SJSA1 (cell line): ENCODE data around the gene S100A11. TPM values are rescaled to one million over a fixed set of nuclear protein-coding genes. Genes with fewer than 3 reads are reported as not detected.
"Not testable (repeated sequence)": the region's sequence is repeated elsewhere in the genome, so short reads cannot be mapped to it uniquely, and the experiment has no call there.

Experiments used
- DNase-seq, 2 experiments: peaks; one replicate each; pipeline ENCODE4 v3.0.0-alpha.2; 2015 to 2020; ENCODE audit warnings: low spot score in 2 of 2, low read depth in 1 of 2
- H3K27ac ChIP-seq: fragments of 250-450 bp; sonication (Bioruptor Pico); 2 replicates; pipeline ENCODE4 v1.5.1; 2020; ENCODE audit warnings: mild to moderate bottlenecking, moderate library complexity
- H3K27me3 ChIP-seq: fragments of 250-450 bp; sonication (Bioruptor Pico); replicated peaks from 2 replicates; pipeline ENCODE4 v1.5.1; 2020; ENCODE audit warnings: mild to moderate bottlenecking, moderate library complexity
- H3K36me3 ChIP-seq: fragments of 250-450 bp; sonication (Bioruptor Pico); 2 replicates; pipeline ENCODE4 v1.5.1; 2020; ENCODE audit warnings: mild to moderate bottlenecking
- H3K4me1 ChIP-seq: fragments of 250-450 bp; sonication (Bioruptor Pico); replicated peaks from 2 replicates; pipeline ENCODE4 v1.6.1; 2021; ENCODE audit warnings: mild to moderate bottlenecking
- H3K4me3 ChIP-seq: fragments of 250-450 bp; sonication (Bioruptor Pico); 2 replicates; pipeline ENCODE4 v1.5.1; 2020; ENCODE audit warnings: mild to moderate bottlenecking
- H3K9me3 ChIP-seq: fragments of 250-450 bp; sonication (Bioruptor Pico); replicated peaks from 2 replicates; pipeline ENCODE4 v1.5.1; 2020; ENCODE audit warnings: mild to moderate bottlenecking
- total RNA-seq: library from RNA; depleted of rRNA; stranded (reverse); fragments of >200 nt; shearing (Covaris generic); gene quantifications from 2 replicates; pipeline ENCODE4 v1.2.3, GENCODE V29; 2014; rRNA removed

The S100A11 gene
- total RNA-seq = 228 and 284 TPM in 2 replicates

GRCh38 chr1:152036267-152037216 lies at the start of gene S100A11:
Gene S100A11 (minus strand): TSS chr1:152037004. CDS start chr1:152036915, 89 bp downstream.
- Histone ChIP-seq H3K27ac (peak within 1 kb of the TSS; percentile 86), H3K4me3 (peak within 1 kb of the TSS; percentile 58), H3K9me3 (no peaks in the 10 kb centered on the region), H3K27me3 (peaks cover 5% of the 10 kb centered on the region), H3K4me1 (peaks cover 20% of the 10 kb centered on the region), H3K36me3 (peaks cover 34% of the 10 kb centered on the region)
- peak; percentile 85 to 92 for DNase-seq

GRCh38 chr1:152084853-152085252 lies 48.0 kb upstream of the S100A11 start:
- no peaks in the 10 kb centered on the region for H3K9me3 ChIP-seq
- no peak for DNase-seq
- peaks cover 24% of the 10 kb centered on the region for H3K27me3 ChIP-seq
- H3K27ac ChIP-seq = no peak overlapping the region
- no peaks in the 10 kb centered on the region for H3K4me1 ChIP-seq
- H3K4me3 ChIP-seq = no peak overlapping the region
- H3K36me3 ChIP-seq = no peaks in the 10 kb centered on the region

GRCh38 chr1:152081026-152081425 lies 44.2 kb upstream of the S100A11 start:
- H3K27me3 ChIP-seq, H3K27ac ChIP-seq, H3K4me1 ChIP-seq, DNase-seq, H3K9me3 ChIP-seq, H3K4me3 ChIP-seq, H3K36me3 ChIP-seq: not testable (repeated sequence)

GRCh38 chr1:152080494-152080893 lies 43.7 kb upstream of the S100A11 start:
- H3K27ac ChIP-seq, H3K27me3 ChIP-seq, DNase-seq, H3K9me3 ChIP-seq, H3K4me3 ChIP-seq, H3K4me1 ChIP-seq, H3K36me3 ChIP-seq: not testable (repeated sequence)

- H3K4me1 ChIP-seq = no peaks in the 10 kb centered on the region
- no peaks in the 10 kb centered on the region for H3K36me3 ChIP-seq
- DNase-seq = no peak
- H3K4me3 ChIP-seq = no peak overlapping the region
- H3K27me3 ChIP-seq = peaks cover 1% of the 10 kb centered on the region
- H3K27ac ChIP-seq = no peak overlapping the region
- no peaks in the 10 kb centered on the region for H3K9me3 ChIP-seq
These were observed 42.1 kb upstream of the S100A11 start for GRCh38 chr1:152078831-152079441.

GRCh38 chr1:152072311-152072710 lies 35.5 kb upstream of the S100A11 start:
- H3K4me1 ChIP-seq = no peaks in the 10 kb centered on the region
- no peaks in the 10 kb centered on the region for H3K36me3 ChIP-seq
- no peaks in the 10 kb centered on the region for H3K9me3 ChIP-seq
- no peak for DNase-seq
- H3K27ac ChIP-seq = no peak overlapping the region
- H3K27me3 ChIP-seq = peaks cover 18% of the 10 kb centered on the region
- H3K4me3 ChIP-seq = no peak overlapping the region

GRCh38 chr1:152071123-152071522 lies 34.3 kb upstream of the S100A11 start:
- H3K4me3 ChIP-seq = no peak overlapping the region
- H3K27me3 ChIP-seq = peaks cover 18% of the 10 kb centered on the region
- no peaks in the 10 kb centered on the region for H3K9me3 ChIP-seq
- DNase-seq = no peak
- no peaks in the 10 kb centered on the region for H3K4me1 ChIP-seq
- no peaks in the 10 kb centered on the region for H3K36me3 ChIP-seq
- H3K27ac ChIP-seq = no peak overlapping the region

- Histone ChIP-seq H3K4me1 (no peaks in the 10 kb centered on the region), H3K36me3 (no peaks in the 10 kb centered on the region), H3K27ac (no peak overlapping the region), H3K4me3 (no peak overlapping the region), H3K27me3 (peaks cover 22% of the 10 kb centered on the region), H3K9me3 (no peaks in the 10 kb centered on the region)
- no peak for DNase-seq
These were observed 31.1 kb upstream of the S100A11 start for GRCh38 chr1:152067929-152068328.

GRCh38 chr1:152067150-152067549 lies 30.3 kb upstream of the S100A11 start:
- H3K4me3 ChIP-seq = no peak overlapping the region
- H3K27me3 ChIP-seq = peaks cover 22% of the 10 kb centered on the region
- H3K4me1 ChIP-seq = no peaks in the 10 kb centered on the region
- no peaks in the 10 kb centered on the region for H3K9me3 ChIP-seq
- no peak overlapping the region for H3K27ac ChIP-seq
- no peaks in the 10 kb centered on the region for H3K36me3 ChIP-seq
- DNase-seq = no peak

GRCh38 chr1:152061952-152062351 lies 25.1 kb upstream of the S100A11 start:
- peaks cover 18% of the 10 kb centered on the region for H3K27me3 ChIP-seq
- no peaks in the 10 kb centered on the region for H3K9me3 ChIP-seq
- H3K4me3 ChIP-seq = no peak overlapping the region
- DNase-seq = no peak
- H3K4me1 ChIP-seq = no peaks in the 10 kb centered on the region
- H3K27ac ChIP-seq = no peak overlapping the region
- H3K36me3 ChIP-seq = no peaks in the 10 kb centered on the region

- H3K4me3 ChIP-seq = no peak overlapping the region
- no peak for DNase-seq
- no peaks in the 10 kb centered on the region for H3K9me3 ChIP-seq
- no peaks in the 10 kb centered on the region for H3K36me3 ChIP-seq
- H3K27ac ChIP-seq = no peak overlapping the region
- peaks cover 13% of the 10 kb centered on the region for H3K4me1 ChIP-seq
- peaks cover 36% of the 10 kb centered on the region for H3K27me3 ChIP-seq
These were observed 16.6 kb upstream of the S100A11 start for GRCh38 chr1:152053375-152053774.

- peaks cover 19% of the 10 kb centered on the region for H3K4me1 ChIP-seq
- no peak overlapping the region for H3K27ac ChIP-seq
- peak; percentile 69 to 80 for DNase-seq
- no peaks in the 10 kb centered on the region for H3K36me3 ChIP-seq
- no peaks in the 10 kb centered on the region for H3K9me3 ChIP-seq
- H3K4me3 ChIP-seq = no peak overlapping the region
- H3K27me3 ChIP-seq = peaks cover 33% of the 10 kb centered on the region
These were observed 15.8 kb upstream of the S100A11 start for GRCh38 chr1:152052606-152053005.

- Histone ChIP-seq H3K4me1 (peaks cover 28% of the 10 kb centered on the region), H3K36me3 (no peaks in the 10 kb centered on the region), H3K4me3 (no peak overlapping the region), H3K9me3 (no peaks in the 10 kb centered on the region), H3K27me3 (peaks cover 21% of the 10 kb centered on the region), H3K27ac (no peak overlapping the region)
- DNase-seq = peak in 1 of 2 experiments; percentile 27
These were observed 14.3 kb upstream of the S100A11 start for GRCh38 chr1:152050886-152051675.
